Progenitor cell of endocrine pancreas (in vitro differentiated cells): Measurements from ENCODE around the gene BCAR1. TPM values are rescaled to one million over a fixed set of nuclear protein-coding genes. Genes with fewer than 3 reads are reported as not detected.
"Not testable (repeated sequence)": the region's sequence is repeated elsewhere in the genome, so short reads cannot be mapped to it uniquely, and the experiment has no call there.

Experiments used
- DNase-seq: peaks from one replicate; pipeline ENCODE4 v3.0.0; 2021; ENCODE audit warnings: low spot score; ENCODE audit not compliant: unreplicated experiment
- H3K27ac Mint-ChIP-seq: 2 replicates; pipeline ENCODE4 v1.8.0; 2021; ENCODE audit warnings: mild to moderate bottlenecking, moderate library complexity, mixed read lengths
- H3K27me3 Mint-ChIP-seq: 2 replicates; pipeline ENCODE4 v1.8.0; 2021; ENCODE audit warnings: mixed read lengths
- H3K36me3 Mint-ChIP-seq: 2 replicates; pipeline ENCODE4 v1.8.0; 2022; ENCODE audit warnings: mixed read lengths; ENCODE audit not compliant: insufficient read depth
- H3K4me1 Mint-ChIP-seq: 2 replicates; pipeline ENCODE4 v1.8.0; 2021; ENCODE audit warnings: low read depth, mixed read lengths
- H3K4me3 Mint-ChIP-seq: 2 replicates; pipeline ENCODE4 v1.8.0; 2021; ENCODE audit warnings: low read depth, mild to moderate bottlenecking, moderate library complexity, mixed read lengths
- H3K9me3 Mint-ChIP-seq: 2 replicates; pipeline ENCODE4 v1.8.0; 2021; ENCODE audit warnings: low read depth, mixed read lengths
- total RNA-seq: library from RNA; stranded (reverse); gene quantifications from 2 replicates; pipeline ENCODE4 v1.2.1, GENCODE V29; 2021
- TF ChIP-seq, protein P1 (sequence below): fragments of 200-600 bp; sonication (generic); IDR thresholded peaks from one replicate; pipeline ENCODE4 v1.5.0; 2021; ENCODE audit warnings: antibody characterized with exemption, mild to moderate bottlenecking; ENCODE audit not compliant: unreplicated experiment

Gene BCAR1
- total RNA-seq, 1 donor from 2014 or later, result 75.1 TPM

DNA sequence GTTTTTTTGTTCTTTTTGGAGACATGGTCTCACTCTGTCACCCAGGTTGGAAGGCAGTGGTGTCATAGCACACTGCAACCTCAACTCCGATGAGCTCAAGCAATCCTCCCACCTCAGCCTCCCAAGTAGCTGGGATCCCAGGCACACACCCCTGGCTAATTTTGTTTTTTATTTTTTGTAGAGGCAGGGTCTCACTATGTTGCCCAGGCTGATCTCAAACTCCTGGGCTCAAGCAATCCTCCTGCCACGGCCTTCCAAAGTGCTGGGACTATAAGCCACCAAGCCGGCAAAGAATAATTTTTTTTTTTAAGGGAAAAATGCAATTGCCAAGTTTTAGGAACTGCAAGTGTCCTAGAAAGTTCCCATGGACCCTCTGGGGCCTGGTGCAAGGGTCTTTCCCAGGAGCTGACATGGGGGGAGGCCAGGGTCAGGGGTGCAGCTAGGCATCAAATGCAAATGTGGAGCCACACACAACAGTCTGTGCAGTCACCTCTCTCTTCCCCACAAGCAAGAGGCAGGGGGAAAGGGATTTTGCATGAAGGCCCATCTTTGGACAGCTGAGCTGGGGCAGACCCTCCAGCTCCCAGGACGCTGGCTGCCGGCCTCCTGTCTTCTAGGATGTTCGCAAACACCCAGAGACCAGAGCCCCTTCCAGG lies 20.1 kb upstream of the BCAR1 start:
- Mint-ChIP-seq H3K27me3 (no peaks in the 10 kb centered on the region), H3K9me3 (no peaks in the 10 kb centered on the region), H3K36me3 (no peaks in the 10 kb centered on the region), H3K4me1 (peaks cover under 1% of the 10 kb centered on the region), H3K27ac (no peak overlapping the region), H3K4me3 (no peak overlapping the region)
- TF ChIP-seq, protein P1, sequence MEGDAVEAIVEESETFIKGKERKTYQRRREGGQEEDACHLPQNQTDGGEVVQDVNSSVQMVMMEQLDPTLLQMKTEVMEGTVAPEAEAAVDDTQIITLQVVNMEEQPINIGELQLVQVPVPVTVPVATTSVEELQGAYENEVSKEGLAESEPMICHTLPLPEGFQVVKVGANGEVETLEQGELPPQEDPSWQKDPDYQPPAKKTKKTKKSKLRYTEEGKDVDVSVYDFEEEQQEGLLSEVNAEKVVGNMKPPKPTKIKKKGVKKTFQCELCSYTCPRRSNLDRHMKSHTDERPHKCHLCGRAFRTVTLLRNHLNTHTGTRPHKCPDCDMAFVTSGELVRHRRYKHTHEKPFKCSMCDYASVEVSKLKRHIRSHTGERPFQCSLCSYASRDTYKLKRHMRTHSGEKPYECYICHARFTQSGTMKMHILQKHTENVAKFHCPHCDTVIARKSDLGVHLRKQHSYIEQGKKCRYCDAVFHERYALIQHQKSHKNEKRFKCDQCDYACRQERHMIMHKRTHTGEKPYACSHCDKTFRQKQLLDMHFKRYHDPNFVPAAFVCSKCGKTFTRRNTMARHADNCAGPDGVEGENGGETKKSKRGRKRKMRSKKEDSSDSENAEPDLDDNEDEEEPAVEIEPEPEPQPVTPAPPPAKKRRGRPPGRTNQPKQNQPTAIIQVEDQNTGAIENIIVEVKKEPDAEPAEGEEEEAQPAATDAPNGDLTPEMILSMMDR, result no peak
- no peak for DNase-seq

GRCh38 chr16:75269358-75269757 lies 17.9 kb upstream of the BCAR1 start:
- H3K4me3 Mint-ChIP-seq, DNase-seq, H3K9me3 Mint-ChIP-seq, H3K27me3 Mint-ChIP-seq, H3K4me1 Mint-ChIP-seq, H3K36me3 Mint-ChIP-seq, H3K27ac Mint-ChIP-seq: not testable (repeated sequence)

- Mint-ChIP-seq H3K27me3 (no peaks in the 10 kb centered on the region), H3K36me3 (no peaks in the 10 kb centered on the region), H3K4me1 (peaks cover 15% of the 10 kb centered on the region), H3K27ac (no peak overlapping the region), H3K9me3 (no peaks in the 10 kb centered on the region), H3K4me3 (no peak overlapping the region)
- no peak for DNase-seq
- TF ChIP-seq, protein P1, result no peak
Observed at GRCh38 chr16:75267631-75268264, 16.3 kb upstream of the BCAR1 start.

- TF ChIP-seq, protein P1, result no peak
- H3K36me3 Mint-ChIP-seq, result no peaks in the 10 kb centered on the region
- peak overlapping the region; percentile 76 for H3K4me3 Mint-ChIP-seq
- DNase-seq, result no peak
- peaks cover 19% of the 10 kb centered on the region for H3K4me1 Mint-ChIP-seq
- H3K27me3 Mint-ChIP-seq, result no peaks in the 10 kb centered on the region
- peak overlapping the region; percentile 95 for H3K27ac Mint-ChIP-seq
- no peaks in the 10 kb centered on the region for H3K9me3 Mint-ChIP-seq
Observed at GRCh38 chr16:75266738-75267630, 15.6 kb upstream of the BCAR1 start.

DNA sequence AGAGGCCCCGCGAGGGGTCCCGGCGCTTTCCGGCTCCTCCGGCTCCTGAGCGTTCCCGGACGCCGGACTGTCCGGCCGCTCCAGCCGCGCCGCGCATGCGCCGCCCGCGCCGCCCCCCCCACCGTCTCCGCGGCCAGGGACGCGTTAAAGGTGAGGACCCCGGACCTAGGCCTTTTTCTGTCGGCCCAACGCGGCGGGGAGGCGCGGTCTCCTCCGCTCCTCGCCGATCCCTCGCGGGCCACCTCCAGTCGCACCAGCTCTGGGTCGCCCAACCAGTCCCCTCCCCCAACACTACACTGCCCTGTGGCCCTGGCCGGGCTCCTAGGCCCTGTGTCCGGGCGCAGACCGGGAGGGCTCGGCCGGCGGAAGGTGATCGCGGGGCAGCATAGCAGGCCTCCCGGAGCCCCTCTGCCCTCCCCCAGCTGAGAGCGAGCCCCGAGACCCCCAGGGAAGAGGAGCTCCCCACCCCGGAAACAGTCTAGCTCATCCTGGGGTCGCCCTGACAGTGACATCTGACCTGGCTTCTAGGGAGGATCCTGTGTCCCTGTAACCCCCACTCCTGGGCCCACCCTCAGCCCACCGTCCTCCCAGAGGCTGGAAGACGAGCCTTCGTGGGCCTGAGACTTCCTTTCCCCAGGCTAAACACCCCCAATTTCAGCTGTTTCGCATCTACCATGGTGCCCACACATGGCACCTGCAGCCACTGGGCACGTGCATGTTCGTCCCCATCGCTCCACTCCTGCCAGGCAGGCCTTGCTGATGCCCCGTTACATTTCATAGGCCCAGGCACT lies 14.7 kb upstream of the BCAR1 start:
- H3K9me3 Mint-ChIP-seq, result no peaks in the 10 kb centered on the region
- peak overlapping the region; percentile 95 for H3K27ac Mint-ChIP-seq

More for the DNA sequence above, 14.7 kb upstream of the BCAR1 start:
- TF ChIP-seq, protein P1, result no peak
- no peaks in the 10 kb centered on the region for H3K27me3 Mint-ChIP-seq
- H3K36me3 Mint-ChIP-seq, result no peaks in the 10 kb centered on the region
- H3K4me1 Mint-ChIP-seq, result peaks cover 20% of the 10 kb centered on the region
- H3K4me3 Mint-ChIP-seq, result peak overlapping the region; percentile 76
- DNase-seq, result peak; percentile 91
